Naive thymus-derived CD4-positive, alpha-beta T cell (primary cell): ENCODE data around the gene APOBEC3G. TPM values are rescaled to one million over a fixed set of nuclear protein-coding genes. Genes with fewer than 3 reads are reported as not detected.

Source experiments
- ATAC-seq: fragments of 150-1000 bp; cut with Tn5 transposase; 2 replicates; pipeline ENCODE4 v1.10.0; 2021; ENCODE audit warnings: mild to moderate bottlenecking, moderate library complexity
- CTCF ChIA-PET: fragments of 350-600 bp; sonication (Branson Sonifier 250); formaldehyde crosslinking; loops from one replicate; lab custom pipeline; 2021; ENCODE audit warnings: antibody characterized with exemption; lab: Charles Lee
- POLR2A ChIA-PET: fragments of 350-600 bp; sonication (Branson Sonifier 250); formaldehyde crosslinking; loops from one replicate; lab custom pipeline; 2021; ENCODE audit warnings: antibody characterized with exemption, inconsistent platforms; lab: Charles Lee
- DNase-seq, 9 donors: peaks; one replicate each; pipeline versions ENCODE4 v3.0.0 to v3.0.0-alpha.2; 2020 to 2022; ENCODE audit warnings: mixed read lengths in 1 of 9
- H3K27ac ChIP-seq: one replicate; pipeline ENCODE4 v1.7.0; 2013; ENCODE audit warnings: mild to moderate bottlenecking, low read depth, low read length, moderate library complexity
- H3K27me3 ChIP-seq, 2 donors: one replicate each; pipeline ENCODE4 v1.7.0; 2013; ENCODE audit warnings: low read length in 2 of 2, mild to moderate bottlenecking in 2 of 2, moderate library complexity in 2 of 2; ENCODE audit not compliant: control insufficient read depth in 2 of 2, insufficient read depth in 2 of 2
- H3K36me3 ChIP-seq, 3 experiments: 1 replicate in 2 of 3; 2 replicates in 1 of 3; pipeline ENCODE4 v1.7.0; 2013; ENCODE audit warnings: low read length in 3 of 3, mild to moderate bottlenecking in 3 of 3, moderate library complexity in 1 of 3; ENCODE audit not compliant: insufficient read depth in 3 of 3, control insufficient read depth in 2 of 3
- H3K4me1 ChIP-seq, 2 donors: one replicate each; pipeline ENCODE4 v1.7.0; 2013; ENCODE audit warnings: low read length in 2 of 2, mild to moderate bottlenecking in 2 of 2, moderate library complexity in 1 of 2; ENCODE audit not compliant: control insufficient read depth in 2 of 2, insufficient read depth in 2 of 2
- H3K4me3 ChIP-seq: 2 replicates; pipeline ENCODE4 v1.7.0; 2013; ENCODE audit warnings: mild to moderate bottlenecking, low read length
- H3K9me3 ChIP-seq, 3 experiments: 1 replicate in 2 of 3; 2 replicates in 1 of 3; pipeline ENCODE4 v1.7.0; 2013; ENCODE audit warnings: low read length in 3 of 3; ENCODE audit not compliant: control insufficient read depth in 2 of 3
- H3K27ac Mint-ChIP-seq, 9 donors: one replicate each; pipeline ENCODE4 v1.8.0; 2020 to 2022; ENCODE audit warnings: mixed read lengths in 9 of 9, mild to moderate bottlenecking in 8 of 9, moderate library complexity in 5 of 9, inconsistent platforms in 2 of 9
- H3K27me3 Mint-ChIP-seq, 5 donors: one replicate each; pipeline ENCODE4 v1.8.0; 2021 to 2022; ENCODE audit warnings: mixed read lengths in 5 of 5, mild to moderate bottlenecking in 1 of 5
- H3K36me3 Mint-ChIP-seq, 5 donors: one replicate each; pipeline ENCODE4 v1.8.0; 2020 to 2022; ENCODE audit warnings: mixed read lengths in 5 of 5, mild to moderate bottlenecking in 3 of 5, inconsistent platforms in 1 of 5
- H3K4me1 Mint-ChIP-seq, 7 donors: one replicate each; pipeline ENCODE4 v1.8.0; 2020 to 2022; ENCODE audit warnings: mixed read lengths in 7 of 7, mild to moderate bottlenecking in 3 of 7, inconsistent platforms in 1 of 7
- H3K4me3 Mint-ChIP-seq, 10 donors: one replicate each; pipeline ENCODE4 v1.8.0; 2020 to 2022; ENCODE audit warnings: mild to moderate bottlenecking in 10 of 10, mixed read lengths in 10 of 10, moderate library complexity in 6 of 10, inconsistent platforms in 2 of 10
- H3K9me3 Mint-ChIP-seq, 11 donors: one replicate each; pipeline ENCODE4 v1.8.0; 2020 to 2022; ENCODE audit warnings: mixed read lengths in 11 of 11, mild to moderate bottlenecking in 4 of 11, inconsistent platforms in 1 of 11, moderate library complexity in 1 of 11
- intact Hi-C, 2 donors: fragments of 100-400 bp; cut with micrococcal nuclease; formaldehyde crosslinking; loops; one replicate each; pipeline ENCODE4 v1.15.1; 2023
- polyA plus RNA-seq, 2 donors: library from polyadenylated mRNA; unstranded; fragments of 300-500 nt; fragmentation: Illumina TruSeq; gene quantifications; one replicate each; pipeline ENCODE4 v1.2.3, GENCODE V29; 2021
- total RNA-seq, 6 experiments: library from RNA in 5 of 6; stranded (reverse) in 5 of 6; gene quantifications; 1 replicate in 5 of 6; 2 replicates in 1 of 6; pipeline ENCODE4 v1.2.3 and lab custom pipeline; 2021 to 2026

APOBEC3G gene
- total and polyA plus RNA-seq, 7 experiments from 2014 or later = 18.5 to 93.2 (median 22.9) TPM

GRCh38 chr22:39084666-39085065 lies 7.6 kb downstream of the APOBEC3G start:
- ATAC-seq = no peak
- Histone ChIP-seq H3K4me3 (no peak overlapping the region), H3K4me1 (peaks cover 5 to 80% of the 10 kb centered on the region in 2 donors), H3K27me3 (no peaks in the 10 kb centered on the region), H3K36me3 (peaks cover 9 to 38% (median 14%) of the 10 kb centered on the region in 3 experiments), H3K9me3 (no peaks in the 10 kb centered on the region), H3K27ac (no peak overlapping the region)
- CTCF ChIA-PET = no interaction called here
- H3K36me3 Mint-ChIP-seq = peaks cover 8 to 35% (median 15%) of the 10 kb centered on the region in 5 donors
- intact Hi-C loops = no loop called here
- POLR2A ChIA-PET = interaction anchor here (0.6 to 1.7 kb wide), 4 partner anchors 10 to 68 kb away, joined by 3 to 4 read pairs (median 4); no protein-coding TSS in a partner anchor
- peak overlapping the region in 1 of 9 donors; percentile 36 for H3K27ac Mint-ChIP-seq
- no peak overlapping the region for H3K4me3 Mint-ChIP-seq
- no peak for DNase-seq
- H3K27me3 Mint-ChIP-seq = no peaks in the 10 kb centered on the region
- H3K4me1 Mint-ChIP-seq = peaks cover 0 to 69% (median 24%) of the 10 kb centered on the region in 7 donors
- H3K9me3 Mint-ChIP-seq = no peaks in the 10 kb centered on the region

DNA sequence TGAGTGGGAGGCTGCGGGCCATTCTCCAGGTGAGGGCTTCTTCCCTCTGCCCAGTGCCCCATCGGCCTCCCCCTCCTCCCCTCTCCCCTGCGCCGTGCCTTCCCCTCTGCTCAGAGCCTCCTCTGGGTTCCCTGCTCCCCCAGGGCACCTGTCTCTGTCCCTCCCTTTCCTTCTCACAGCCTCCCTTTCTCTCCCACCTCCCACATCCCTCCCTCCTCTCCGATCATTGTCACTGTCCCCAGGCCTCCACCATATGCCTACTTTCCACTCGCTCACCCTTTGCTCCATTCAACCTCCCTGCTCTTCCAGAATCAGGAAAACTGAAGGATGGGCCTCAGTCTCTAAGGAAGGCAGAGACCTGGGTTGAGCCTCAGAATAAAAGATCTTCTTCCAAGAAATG lies 10.0 kb downstream of the APOBEC3G start:
- H3K36me3 ChIP-seq = peaks cover 0 to 14% (median 5%) of the 10 kb centered on the region in 3 experiments
- CTCF ChIA-PET = no interaction called here
- ATAC-seq (no peak), DNase-seq (no peak)
- no peak overlapping the region for H3K4me3 ChIP-seq
- H3K27me3 ChIP-seq = no peaks in the 10 kb centered on the region
- peak overlapping the region in 1 of 10 donors; percentile 26 for H3K4me3 Mint-ChIP-seq
- H3K4me1 Mint-ChIP-seq = peaks cover 7 to 73% (median 43%) of the 10 kb centered on the region in 7 donors
- POLR2A ChIA-PET = no interaction called here
- H3K27me3 Mint-ChIP-seq = no peaks in the 10 kb centered on the region
- H3K9me3 ChIP-seq = no peaks in the 10 kb centered on the region
- peak overlapping the region in 7 of 9 donors; percentile 30 to 97 (median 66) for H3K27ac Mint-ChIP-seq
- H3K9me3 Mint-ChIP-seq = no peaks in the 10 kb centered on the region
- no peak overlapping the region for H3K27ac ChIP-seq
- H3K4me1 ChIP-seq = peaks cover 28 to 75% of the 10 kb centered on the region in 2 donors
- intact Hi-C loops = no loop called here
- peaks cover 0 to 17% (median 7%) of the 10 kb centered on the region in 5 donors for H3K36me3 Mint-ChIP-seq

GRCh38 chr22:39087881-39088684 lies 11.0 kb downstream of the APOBEC3G start:
- Histone ChIP-seq H3K36me3 (peaks cover 0 to 11% (median 5%) of the 10 kb centered on the region in 3 experiments), H3K27me3 (no peaks in the 10 kb centered on the region), H3K4me3 (no peak overlapping the region), H3K4me1 (peaks cover 34 to 76% of the 10 kb centered on the region in 2 donors), H3K9me3 (no peaks in the 10 kb centered on the region), H3K27ac (no peak overlapping the region)
- POLR2A ChIA-PET = no interaction called here
- Mint-ChIP-seq H3K27ac (peak overlapping the region; percentile 24 to 97 (median 75)), H3K4me1 (peaks cover 17 to 75% (median 52%) of the 10 kb centered on the region in 7 donors), H3K27me3 (no peaks in the 10 kb centered on the region), H3K9me3 (no peaks in the 10 kb centered on the region), H3K4me3 (peak overlapping the region in 4 of 10 donors; percentile 6 to 41 (median 24)), H3K36me3 (peaks cover 0 to 13% (median 7%) of the 10 kb centered on the region in 5 donors)
- CTCF ChIA-PET = no interaction called here
- no peak for ATAC-seq
- intact Hi-C loops = no loop called here
- DNase-seq = no peak

- Histone ChIP-seq H3K36me3 (peaks cover 0 to 11% (median 2%) of the 10 kb centered on the region in 3 experiments), H3K9me3 (no peaks in the 10 kb centered on the region), H3K27me3 (no peaks in the 10 kb centered on the region), H3K27ac (no peak overlapping the region), H3K4me3 (no peak overlapping the region), H3K4me1 (peaks cover 34 to 76% of the 10 kb centered on the region in 2 donors)
- POLR2A ChIA-PET = interaction anchor here (1.4 kb wide), 1 partner anchor 8 kb away, joined by 4 read pairs; no protein-coding TSS in a partner anchor
- H3K27ac Mint-ChIP-seq = peak overlapping the region in 7 of 9 donors; percentile 1 to 97 (median 90)
- CTCF ChIA-PET = no interaction called here
- DNase-seq = no peak
- no peaks in the 10 kb centered on the region for H3K27me3 Mint-ChIP-seq
- H3K36me3 Mint-ChIP-seq = peaks cover 0 to 13% (median 7%) of the 10 kb centered on the region in 5 donors
- H3K9me3 Mint-ChIP-seq = no peaks in the 10 kb centered on the region
- intact Hi-C loops = no loop called here
- peak overlapping the region in 4 of 10 donors; percentile 1 to 41 (median 18) for H3K4me3 Mint-ChIP-seq
- peaks cover 17 to 74% (median 54%) of the 10 kb centered on the region in 7 donors for H3K4me1 Mint-ChIP-seq
- ATAC-seq = no peak
These were observed 11.6 kb downstream of the APOBEC3G start for GRCh38 chr22:39088685-39089032.

GRCh38 chr22:39089928-39090327 lies 12.9 kb downstream of the APOBEC3G start:
- Histone ChIP-seq H3K36me3 (peaks cover 0 to 11% (median 0%) of the 10 kb centered on the region in 3 experiments), H3K27me3 (no peaks in the 10 kb centered on the region), H3K4me1 (peaks cover 43 to 80% of the 10 kb centered on the region in 2 donors), H3K9me3 (no peaks in the 10 kb centered on the region), H3K27ac (peak overlapping the region; percentile 69), H3K4me3 (peak overlapping the region; percentile 29)
- ChIA-PET POLR2A (interaction anchor here (0.5 to 1.5 kb wide), 10 partner anchors 9 to 1833 kb away, joined by 3 to 6 read pairs (median 3); partner anchors contain the start of genes APOBEC3G and RPL3), CTCF (no interaction called here)
- DNase-seq = no peak
- intact Hi-C loops = loop anchor here (1.0 to 5.0 kb wide), 5 partner anchors 9 to 75 kb away; partner anchors contain the start of genes APOBEC3C (in 1 of the 2), APOBEC3D (in 1 of the 2), APOBEC3F (in 1 of the 2) and APOBEC3G (in 1 of the 2)
- H3K36me3 Mint-ChIP-seq = peaks cover 0 to 13% (median 7%) of the 10 kb centered on the region in 5 donors
- no peak for ATAC-seq
- H3K27me3 Mint-ChIP-seq = no peaks in the 10 kb centered on the region
- H3K27ac Mint-ChIP-seq = peak overlapping the region; percentile 85 to 97 (median 96)
- H3K9me3 Mint-ChIP-seq = no peaks in the 10 kb centered on the region
- H3K4me1 Mint-ChIP-seq = peaks cover 24 to 86% (median 62%) of the 10 kb centered on the region in 7 donors
- H3K4me3 Mint-ChIP-seq = peak overlapping the region; percentile 63 to 84 (median 72)

GRCh38 chr22:39090426-39091064 lies 13.5 kb downstream of the APOBEC3G start:
- peak; percentile 83 for ATAC-seq
- CTCF ChIA-PET = interaction anchor here (0.9 kb wide), 1 partner anchor 66 kb away, joined by 3 read pairs; no protein-coding TSS in a partner anchor
- H3K9me3 ChIP-seq = no peaks in the 10 kb centered on the region
- peaks cover 0 to 10% (median 7%) of the 10 kb centered on the region in 5 donors for H3K36me3 Mint-ChIP-seq
- peaks cover 30 to 87% (median 69%) of the 10 kb centered on the region in 7 donors for H3K4me1 Mint-ChIP-seq
- H3K9me3 Mint-ChIP-seq = no peaks in the 10 kb centered on the region
- no peaks in the 10 kb centered on the region for H3K27me3 Mint-ChIP-seq
- peak overlapping the region; percentile 63 to 84 (median 72) for H3K4me3 Mint-ChIP-seq
- H3K27me3 ChIP-seq = no peaks in the 10 kb centered on the region
- POLR2A ChIA-PET = interaction anchor here (0.5 to 1.5 kb wide), 10 partner anchors 9 to 1833 kb away, joined by 3 to 6 read pairs (median 3); partner anchors contain the start of genes APOBEC3G, CBX7 and RPL3
- H3K4me3 ChIP-seq = peak overlapping the region; percentile 29
- peak; percentile 40 to 85 (median 76) for DNase-seq
- intact Hi-C loops = loop anchor here (1.0 to 5.0 kb wide), 6 partner anchors 9 to 76 kb away; partner anchors contain the start of genes APOBEC3C (in 1 of the 2), APOBEC3D (in 1 of the 2), APOBEC3F (in 1 of the 2) and APOBEC3G (in 1 of the 2)
- peak overlapping the region; percentile 69 for H3K27ac ChIP-seq
- H3K4me1 ChIP-seq = peaks cover 48 to 86% of the 10 kb centered on the region in 2 donors
- H3K27ac Mint-ChIP-seq = peak overlapping the region; percentile 85 to 97 (median 96)
- H3K36me3 ChIP-seq = peaks cover 0 to 11% (median 0%) of the 10 kb centered on the region in 3 experiments
